ENCODE data around the gene SLC22A23. TPM values are rescaled to one million over a fixed set of nuclear protein-coding genes. Genes with fewer than 3 reads are reported as not detected.

SLC22A23 gene
- total and polyA plus RNA-seq, 2 of the 4 experiments (the other 2 are of a cell fraction) = 0.72 to 1.6 TPM

GRCh38 chr6:3506200-3506599 lies 49.4 kb upstream of the SLC22A23 start:
- peaks cover 32% of the 10 kb centered on the region for H3K27me3 ChIP-seq (ENCODE audit: control insufficient read depth, insufficient read depth, low read length)
- no peak overlapping the region for H2AK9ac ChIP-seq (replicated peaks; ENCODE audit: low read depth, low read length, poor library complexity)
- no peaks in the 10 kb centered on the region for H4K20me1 ChIP-seq (ENCODE audit: insufficient read depth, low read length)
- no peak overlapping the region for H3K23ac ChIP-seq (ENCODE audit: low read depth, low read length)
- no peak overlapping the region for H3K14ac ChIP-seq (replicated peaks; ENCODE audit: low read depth, low read length)
- no peak overlapping the region for H3K27ac ChIP-seq (ENCODE audit: insufficient read depth, low read length)
- ATAC-seq (ENCODE audit: low read depth) = no peak
- H2BK20ac ChIP-seq (ENCODE audit: low read depth, low read length) = no peak overlapping the region
- H4K5ac ChIP-seq (ENCODE audit: low read depth, low read length) = no peak overlapping the region
- no peaks in the 10 kb centered on the region for H3K79me1 ChIP-seq (ENCODE audit: low read depth in 1 of 2, low read length in 2 of 2)
- no TSS peak for BruUV-seq (replicated peaks)
- ChIA-PET CTCF (no interaction called here), POLR2A (ENCODE audit: unreplicated experiment) (no interaction called here)
- H3K4me3 ChIP-seq (ENCODE audit: insufficient read depth, low read depth, low read length) = no peak overlapping the region
- no peak overlapping the region for H3K18ac ChIP-seq (ENCODE audit: low read depth, low read length)
- H2BK5ac ChIP-seq (ENCODE audit: low read depth, low read length, poor library complexity, severe bottlenecking) = no peak overlapping the region
- H3K36me3 ChIP-seq (ENCODE audit: control insufficient read depth, insufficient read depth, low read length) = no peaks in the 10 kb centered on the region
- 100% methylated on average over 1 of the region's 4 CpGs; no CpG with 5 or more reads in 1 of the 2 experiments for WGBS, 2 experiments (ENCODE audit: extremely low coverage in 2 of 2, insufficient read length in 1 of 2)
- no peak overlapping the region for H4K91ac ChIP-seq (ENCODE audit: insufficient read depth, low read depth, low read length)
- dilution Hi-C loops (cut with HindIII; ENCODE audit: low sequenced_read_pairs, unreplicated experiment) (no loop called here), intact Hi-C loops (cut with micrococcal nuclease) (no loop called here), in situ Hi-C loops (cut with MboI; ENCODE audit: low sequenced_read_pairs) (no loop called here)
- H4K8ac ChIP-seq (ENCODE audit: low read depth in 2 of 2, low read length in 2 of 2) = no peak overlapping the region
- no peak for TF ChIP-seq FOS (IDR thresholded peaks at IDR 0.05; ENCODE audit: low read depth, low read length)
- no peak for TF ChIP-seq MAFK (IDR thresholded peaks at IDR 0.05; ENCODE audit: low read depth, low read length)
- no peak for TF ChIP-seq MAZ (IDR thresholded peaks at IDR 0.05; ENCODE audit: borderline replicate concordance, low read depth, low read length)
- no peak for TF ChIP-seq MXI1 (IDR thresholded peaks at IDR 0.05; ENCODE audit: borderline replicate concordance, low read depth, low read length)
- TF ChIP-seq RAD21 (IDR thresholded peaks at IDR 0.05; ENCODE audit: low read length) = no peak
- no peak for TF ChIP-seq CEBPB (IDR thresholded peaks at IDR 0.05; ENCODE audit: low read depth, low read length)
- no peak for TF ChIP-seq NFE2L2 (IDR thresholded peaks at IDR 0.05; ENCODE audit: low read depth, low read length)
- TF ChIP-seq CTCF (conservative IDR thresholded peaks at IDR 0.05; ENCODE audit: low read depth, low read length) = no peak
- TF ChIP-seq BHLHE40 (IDR thresholded peaks at IDR 0.05; ENCODE audit: low read depth, low read length) = no peak
- no peak for TF ChIP-seq ELK1 (IDR thresholded peaks at IDR 0.05; ENCODE audit: borderline replicate concordance, low read depth, low read length)
- no peak for TF ChIP-seq CHD1 (IDR thresholded peaks at IDR 0.05; ENCODE audit: low read depth, low read length)
- no peak for TF ChIP-seq USF2 (IDR thresholded peaks at IDR 0.05; ENCODE audit: low read depth, low read length)
- TF ChIP-seq SMC3 (IDR thresholded peaks at IDR 0.05; ENCODE audit: low read depth, low read length) = no peak
- no peak for TF ChIP-seq RCOR1 (IDR thresholded peaks at IDR 0.05; ENCODE audit: insufficient replicate concordance, low read length)
- no peak for TF ChIP-seq POLR2A (IDR thresholded peaks at IDR 0.05; ENCODE audit: low read depth, low read length)
- no peak for TF ChIP-seq RFX5 (IDR thresholded peaks at IDR 0.05; ENCODE audit: low read depth, low read length)
- no peak overlapping the region for H3K9ac ChIP-seq (ENCODE audit: low read depth, low read length)
- H2AK5ac ChIP-seq (ENCODE audit: low read depth, low read length) = no peak overlapping the region
- H2BK15ac ChIP-seq (ENCODE audit: low read depth, low read length) = no peak overlapping the region
- DNase-seq = no peak
- H3K4me2 ChIP-seq (ENCODE audit: low read depth, low read length) = no peak overlapping the region
- no peaks in the 10 kb centered on the region for H3K9me3 ChIP-seq (ENCODE audit: control insufficient read depth, insufficient read depth, low read length)
- H2BK120ac ChIP-seq (ENCODE audit: low read depth, low read length) = no peak overlapping the region
- no peak overlapping the region for H3K4ac ChIP-seq (ENCODE audit: low read depth, low read length)
- H3K4me1 ChIP-seq (ENCODE audit: control insufficient read depth, insufficient read depth, low read length) = peaks cover 5% of the 10 kb centered on the region; the same call in 1 of the 2 replicates
- H3K56ac ChIP-seq (ENCODE audit: extremely low read depth, insufficient read depth, low read length) = no peak overlapping the region
- H3K9me1 ChIP-seq (ENCODE audit: insufficient read depth, low read length) = no peaks in the 10 kb centered on the region
- H2AFZ ChIP-seq (replicated peaks; ENCODE audit: low read length, poor library complexity) = no peak overlapping the region
